Stimulated activated CD8-positive, alpha-beta memory T cell treated with anti-CD3 and anti-CD28 coated beads, Interleukin-12 subunit alpha, Interleukin-12 subunit beta, amount 100 ng/mL, for 24 hours (primary cell): ENCODE results near the gene FAM107A.

Experiments used
- DNase-seq: peaks from one replicate; pipeline ENCODE4 v3.0.0-alpha.2; 2020; ENCODE audit errors: extremely low read depth

The FAM107A gene

GRCh38 chr3:58567251-58567515 is 10.0 kb downstream of the FAM107A start:
- no peak for DNase-seq

- DNase-seq = no peak
Observed at GRCh38 chr3:58566398-58567250, 10.6 kb downstream of the FAM107A start.

- DNase-seq = no peak
Observed at GRCh38 chr3:58565621-58566397, 11.4 kb downstream of the FAM107A start.

GRCh38 chr3:58564456-58565160 is 12.6 kb downstream of the FAM107A start:
- no peak for DNase-seq

- DNase-seq = no peak
Observed at GRCh38 chr3:58564054-58564453, 13.1 kb downstream of the FAM107A start.

GRCh38 chr3:58563386-58564035 is 13.7 kb downstream of the FAM107A start:
- no peak for DNase-seq

GRCh38 chr3:58562498-58562897 is 14.7 kb downstream of the FAM107A start:
- no peak for DNase-seq

- no peak for DNase-seq
Observed at GRCh38 chr3:58560771-58561311, 16.4 kb downstream of the FAM107A start.

- DNase-seq = no peak
Observed at GRCh38 chr3:58559586-58559985, 17.6 kb downstream of the FAM107A start.

GRCh38 chr3:58557491-58557890 is 19.7 kb downstream of the FAM107A start:
- no peak for DNase-seq

- DNase-seq = no peak
Observed at GRCh38 chr3:58556761-58557221, 20.4 kb downstream of the FAM107A start.

- DNase-seq = no peak
Observed at GRCh38 chr3:58556001-58556400, 21.2 kb downstream of the FAM107A start.

GRCh38 chr3:58555203-58555602 is 22.0 kb downstream of the FAM107A start:
- no peak for DNase-seq

GRCh38 chr3:58553003-58553402 is 24.2 kb downstream of the FAM107A start:
- DNase-seq = no peak

- no peak for DNase-seq
Observed at GRCh38 chr3:58551636-58552180, 25.5 kb downstream of the FAM107A start.

GRCh38 chr3:58544541-58544940 is 32.6 kb downstream of the FAM107A start:
- no peak for DNase-seq

- no peak for DNase-seq
Observed at GRCh38 chr3:58540176-58540858, 36.9 kb downstream of the FAM107A start.

GRCh38 chr3:58539626-58540025 is 37.6 kb downstream of the FAM107A start:
- DNase-seq = no peak

GRCh38 chr3:58537412-58538301 is 39.5 kb downstream of the FAM107A start:
- no peak for DNase-seq
